ENCODE data around the gene SHB.

DNA sequence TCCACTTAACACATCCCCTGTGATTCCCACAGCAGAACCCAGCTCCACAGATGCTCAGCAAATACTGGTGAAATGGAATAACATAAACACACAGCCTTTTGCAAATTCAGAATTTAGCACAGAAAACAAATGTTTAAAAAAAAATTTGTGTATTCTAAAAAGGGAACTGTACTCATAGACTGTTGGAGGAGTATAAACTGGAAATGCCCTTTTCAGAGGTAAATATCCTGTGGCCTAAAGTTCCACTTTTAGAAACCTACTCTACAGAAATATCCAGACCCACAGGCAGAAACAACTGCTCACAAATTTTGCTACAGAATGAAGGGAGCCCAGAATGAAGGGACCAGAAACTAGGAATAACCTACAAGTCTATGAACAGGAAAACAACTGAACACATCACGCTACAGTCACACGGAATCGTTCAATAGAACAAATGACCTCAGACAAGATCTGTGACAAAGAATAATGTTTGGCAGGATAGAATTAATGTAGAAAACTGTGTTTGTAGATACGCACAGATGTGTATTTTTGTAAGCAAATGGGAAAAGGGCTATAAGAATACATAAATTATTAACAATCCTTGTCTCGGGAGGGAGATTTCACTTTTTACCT, 78.5 kb downstream of the SHB start:
- TF ChIP-seq, protein P1, sequence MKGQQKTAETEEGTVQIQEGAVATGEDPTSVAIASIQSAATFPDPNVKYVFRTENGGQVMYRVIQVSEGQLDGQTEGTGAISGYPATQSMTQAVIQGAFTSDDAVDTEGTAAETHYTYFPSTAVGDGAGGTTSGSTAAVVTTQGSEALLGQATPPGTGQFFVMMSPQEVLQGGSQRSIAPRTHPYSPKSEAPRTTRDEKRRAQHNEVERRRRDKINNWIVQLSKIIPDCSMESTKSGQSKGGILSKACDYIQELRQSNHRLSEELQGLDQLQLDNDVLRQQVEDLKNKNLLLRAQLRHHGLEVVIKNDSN (CRISPR knock-in tag; IDR thresholded peaks at IDR 0.05) = no peak
- TF ChIP-seq, protein P2, sequence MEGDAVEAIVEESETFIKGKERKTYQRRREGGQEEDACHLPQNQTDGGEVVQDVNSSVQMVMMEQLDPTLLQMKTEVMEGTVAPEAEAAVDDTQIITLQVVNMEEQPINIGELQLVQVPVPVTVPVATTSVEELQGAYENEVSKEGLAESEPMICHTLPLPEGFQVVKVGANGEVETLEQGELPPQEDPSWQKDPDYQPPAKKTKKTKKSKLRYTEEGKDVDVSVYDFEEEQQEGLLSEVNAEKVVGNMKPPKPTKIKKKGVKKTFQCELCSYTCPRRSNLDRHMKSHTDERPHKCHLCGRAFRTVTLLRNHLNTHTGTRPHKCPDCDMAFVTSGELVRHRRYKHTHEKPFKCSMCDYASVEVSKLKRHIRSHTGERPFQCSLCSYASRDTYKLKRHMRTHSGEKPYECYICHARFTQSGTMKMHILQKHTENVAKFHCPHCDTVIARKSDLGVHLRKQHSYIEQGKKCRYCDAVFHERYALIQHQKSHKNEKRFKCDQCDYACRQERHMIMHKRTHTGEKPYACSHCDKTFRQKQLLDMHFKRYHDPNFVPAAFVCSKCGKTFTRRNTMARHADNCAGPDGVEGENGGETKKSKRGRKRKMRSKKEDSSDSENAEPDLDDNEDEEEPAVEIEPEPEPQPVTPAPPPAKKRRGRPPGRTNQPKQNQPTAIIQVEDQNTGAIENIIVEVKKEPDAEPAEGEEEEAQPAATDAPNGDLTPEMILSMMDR (IDR thresholded peaks at IDR 0.05) = no peak

Data from WTC11 (cell line).